GM23248 (cell line): ENCODE results near the gene SOCS4. TPM values are rescaled to one million over a fixed set of nuclear protein-coding genes. Genes with fewer than 3 reads are reported as not detected.
"Not testable (repeated sequence)": the region's sequence is repeated elsewhere in the genome, so short reads cannot be mapped to it uniquely, and the experiment has no call there.

ENCODE experiments used
- DNase-seq: peaks from one replicate; pipeline ENCODE4 v3.0.0-alpha.2; 2015
- H2AFZ ChIP-seq: fragments of 200-600 bp; sonication (generic); 2 replicates; pipeline ENCODE4 v1.6.1; 2016; ENCODE audit warnings: antibody characterized with exemption
- H3F3A ChIP-seq: fragments of 200-600 bp; sonication (generic); 2 replicates; pipeline ENCODE4 v1.6.1; 2016; ENCODE audit warnings: mild to moderate bottlenecking, antibody characterized with exemption, mixed run types; ENCODE audit not compliant: insufficient read depth
- H3K27ac ChIP-seq: fragments of 200-600 bp; sonication (generic); 2 replicates; pipeline ENCODE4 v1.5.1; 2016; ENCODE audit warnings: mild to moderate bottlenecking
- H3K27me3 ChIP-seq: fragments of 200-600 bp; sonication (generic); replicated peaks from 2 replicates; pipeline ENCODE4 v1.6.1; 2016; ENCODE audit warnings: mild to moderate bottlenecking; ENCODE audit not compliant: insufficient read depth
- H3K36me3 ChIP-seq: fragments of 200-600 bp; sonication (generic); 2 replicates; pipeline ENCODE4 v1.6.1; 2016; ENCODE audit warnings: low read depth, mild to moderate bottlenecking
- H3K4me1 ChIP-seq: fragments of 200-600 bp; sonication (generic); 2 replicates; pipeline ENCODE4 v1.6.1; 2016; ENCODE audit warnings: mild to moderate bottlenecking; ENCODE audit not compliant: insufficient read depth
- H3K4me2 ChIP-seq: fragments of 200-600 bp; sonication (generic); one replicate; pipeline ENCODE4 v1.6.1; 2016; ENCODE audit warnings: mild to moderate bottlenecking; ENCODE audit not compliant: unreplicated experiment
- H3K4me3 ChIP-seq: fragments of 200-600 bp; sonication (generic); 2 replicates; pipeline ENCODE4 v1.5.1; 2016; ENCODE audit warnings: mild to moderate bottlenecking
- H3K79me2 ChIP-seq: fragments of 200-600 bp; sonication (generic); 2 replicates; pipeline ENCODE4 v1.6.1; 2016; ENCODE audit warnings: mild to moderate bottlenecking; ENCODE audit not compliant: insufficient read depth
- H3K9ac ChIP-seq: fragments of 200-600 bp; sonication (generic); 2 replicates; pipeline ENCODE4 v1.6.1; 2016; ENCODE audit warnings: mild to moderate bottlenecking
- H3K9me2 ChIP-seq: fragments of 200-600 bp; sonication (generic); 2 replicates; pipeline ENCODE4 v1.6.1; 2016; ENCODE audit warnings: mixed run types, mild to moderate bottlenecking, moderate library complexity; ENCODE audit not compliant: insufficient read depth
- H3K9me3 ChIP-seq: fragments of 200-600 bp; sonication (generic); one replicate; pipeline ENCODE4 v1.6.1; 2017; ENCODE audit warnings: low read depth
- H4K20me1 ChIP-seq: fragments of 200-600 bp; sonication (generic); 2 replicates; pipeline ENCODE4 v1.6.0; 2016; ENCODE audit not compliant: insufficient read depth
- EZH2 ChIP-seq: fragments of 200-600 bp; sonication (generic); IDR thresholded peaks from 2 replicates; pipeline ENCODE4 v1.6.1; 2018; ENCODE audit warnings: antibody characterized with exemption, mild to moderate bottlenecking; ENCODE audit not compliant: insufficient read depth, poor library complexity, severe bottlenecking
- EZH2phosphoT487 ChIP-seq: fragments of 200-600 bp; sonication (generic); IDR thresholded peaks from 2 replicates; pipeline ENCODE4 v1.6.1; 2018; ENCODE audit warnings: antibody characterized with exemption, moderate library complexity, mild to moderate bottlenecking, low read depth; ENCODE audit not compliant: insufficient read depth
- WGBS, 2 experiments: methylation state at CpG; one replicate each; pipeline ENCODE4 v1.1.6; 2015 to 2017; ENCODE audit warnings: low lambda C conversion rate in 2 of 2, low coverage in 1 of 2; ENCODE audit errors: missing lambda C conversion rate in 2 of 2; 5-methylcytosine and 5-hydroxymethylcytosine counted together
- in situ Hi-C: fragments of 300-500 bp; cut with MboI; formaldehyde crosslinking; loops from 2 replicates; pipeline ENCODE4 v1.15.0; 2020
- polyA plus RNA-seq: library from polyadenylated mRNA; unstranded; fragments of >200 nt; fragmentation: Nextera tagmentation; extraction: Ambion mirVana; gene quantifications from 2 replicates; pipeline ENCODE4 v1.2.1, GENCODE V29; 2016
- total RNA-seq: library from RNA; depleted of rRNA; stranded (reverse); fragments of >200 nt; shearing (Covaris generic); gene quantifications from 2 replicates; pipeline ENCODE4 v1.2.3, GENCODE V29; 2014

Gene SOCS4
- total and polyA plus RNA-seq, 2 experiments from 2014 or later: 7.7 to 15.7 TPM

- Histone ChIP-seq H3K27me3 (no peaks in the 10 kb centered on the region), H3F3A (peaks cover 15% of the 10 kb centered on the region; the same call in 1 of the 2 replicates), H2AFZ (no peak overlapping the region), H4K20me1 (peaks cover 4% of the 10 kb centered on the region; the same call in 1 of the 2 replicates), H3K4me1 (peaks cover 29% of the 10 kb centered on the region), H3K27ac (no peak overlapping the region), H3K4me2 (no peak overlapping the region), H3K79me2 (peaks cover 93% of the 10 kb centered on the region), H3K36me3 (peaks cover 8% of the 10 kb centered on the region; the same call in 1 of the 2 replicates), H3K4me3 (no peak overlapping the region), H3K9me3 (no peaks in the 10 kb centered on the region), H3K9me2 (no peaks in the 10 kb centered on the region), H3K9ac (no peak overlapping the region)
- WGBS, 2 experiments: 21 to 30% methylated on average over 2 of the region's 2 CpGs
- TF ChIP-seq EZH2 (no peak), EZH2phosphoT487 (no peak)
- in situ Hi-C loops: no loop called here
- no peak for DNase-seq
These were observed 4.2 kb downstream of the SOCS4 start for GRCh38 chr14:55031190-55031589.

- peaks cover 92% of the 10 kb centered on the region for H3K79me2 ChIP-seq
- DNase-seq, H2AFZ ChIP-seq, H3K4me2 ChIP-seq, H3K4me3 ChIP-seq, H3K9me3 ChIP-seq, H3K9ac ChIP-seq, H3K27ac ChIP-seq, H3K4me1 ChIP-seq, H3K9me2 ChIP-seq, H4K20me1 ChIP-seq, H3K27me3 ChIP-seq, in situ Hi-C loops: not testable (repeated sequence)
- peaks cover 15% of the 10 kb centered on the region; the same call in 1 of the 2 replicates for H3K36me3 ChIP-seq
- peaks cover 14% of the 10 kb centered on the region for H3F3A ChIP-seq
These were observed 11.0 kb downstream of the SOCS4 start for GRCh38 chr14:55037995-55038394.

- in situ Hi-C loops: no loop called here
- Histone ChIP-seq H3K4me1 (no peaks in the 10 kb centered on the region), H3K36me3 (peaks cover 22% of the 10 kb centered on the region; the same call in 1 of the 2 replicates), H3K4me2 (no peak overlapping the region), H3K27me3 (no peaks in the 10 kb centered on the region), H3K9ac (no peak overlapping the region), H3K9me3 (no peaks in the 10 kb centered on the region), H3K27ac (no peak overlapping the region), H2AFZ (no peak overlapping the region), H3K4me3 (no peak overlapping the region), H3K79me2 (peaks cover 85% of the 10 kb centered on the region), H4K20me1 (no peaks in the 10 kb centered on the region), H3F3A (peaks cover 14% of the 10 kb centered on the region), H3K9me2 (no peaks in the 10 kb centered on the region)
- TF ChIP-seq EZH2: no peak
- TF ChIP-seq EZH2phosphoT487: no peak
- no peak for DNase-seq
These were observed 11.7 kb downstream of the SOCS4 start for GRCh38 chr14:55038708-55039107.

GRCh38 chr14:55043528-55043927 lies 16.5 kb downstream of the SOCS4 start:
- Histone ChIP-seq H3K9me3 (no peaks in the 10 kb centered on the region), H3K4me3 (no peak overlapping the region), H3K4me2 (no peak overlapping the region), H3K9me2 (no peaks in the 10 kb centered on the region), H2AFZ (no peak overlapping the region), H3K4me1 (no peaks in the 10 kb centered on the region), H4K20me1 (no peaks in the 10 kb centered on the region), H3K9ac (no peak overlapping the region), H3F3A (peaks cover 11% of the 10 kb centered on the region), H3K27me3 (no peaks in the 10 kb centered on the region), H3K36me3 (peaks cover 28% of the 10 kb centered on the region; the same call in 1 of the 2 replicates), H3K79me2 (peaks cover 41% of the 10 kb centered on the region), H3K27ac (no peak overlapping the region)
- 96 to 98% methylated on average over 5 of the region's 5 CpGs for WGBS, 2 experiments
- no peak for TF ChIP-seq EZH2
- no peak for TF ChIP-seq EZH2phosphoT487
- no peak for DNase-seq
- in situ Hi-C loops: no loop called here

- TF ChIP-seq EZH2phosphoT487: no peak
- no peak for TF ChIP-seq EZH2
- peaks cover 11% of the 10 kb centered on the region for H3F3A ChIP-seq
These were observed 18.1 kb downstream of the SOCS4 start for GRCh38 chr14:55045087-55045486.

More at GRCh38 chr14:55045087-55045486, 18.1 kb downstream of the SOCS4 start:
- Histone ChIP-seq H3K9me3 (no peaks in the 10 kb centered on the region), H4K20me1 (no peaks in the 10 kb centered on the region), H3K9ac (no peak overlapping the region), H3K4me2 (no peak overlapping the region), H3K79me2 (peaks cover 25% of the 10 kb centered on the region), H2AFZ (no peak overlapping the region), H3K9me2 (no peaks in the 10 kb centered on the region), H3K4me3 (no peak overlapping the region), H3K27me3 (no peaks in the 10 kb centered on the region), H3K36me3 (peaks cover 28% of the 10 kb centered on the region; the same call in 1 of the 2 replicates), H3K27ac (no peak overlapping the region), H3K4me1 (no peaks in the 10 kb centered on the region)
- no peak for DNase-seq
- in situ Hi-C loops: no loop called here
